Colonic mucosa (tissue), 4 donors: ENCODE data around the gene BIRC6. TPM values are rescaled to one million over a fixed set of nuclear protein-coding genes. Genes with fewer than 3 reads are reported as not detected.

Experiments
- DNase-seq: peaks from one replicate; pipeline ENCODE4 v3.0.0-alpha.2; 2020
- H3K27ac ChIP-seq: fragments of 200-600 bp; one replicate; pipeline ENCODE4 v1.8.0; 2021
- H3K27me3 ChIP-seq: fragments of 200-600 bp; one replicate; pipeline ENCODE4 v1.8.0; 2021
- H3K36me3 ChIP-seq: fragments of 200-600 bp; one replicate; pipeline ENCODE4 v1.8.0; 2021
- H3K4me1 ChIP-seq: fragments of 200-600 bp; one replicate; pipeline ENCODE4 v1.8.0; 2021; ENCODE audit warnings: mild to moderate bottlenecking
- H3K4me3 ChIP-seq: fragments of 200-600 bp; one replicate; pipeline ENCODE4 v1.8.0; 2021
- H3K9ac ChIP-seq, 2 donors: one replicate each; pipeline ENCODE4 v1.7.0; 2013; ENCODE audit warnings: control low read depth in 2 of 2, low read depth in 2 of 2, low read length in 2 of 2
- H3K9me3 ChIP-seq: fragments of 200-600 bp; one replicate; pipeline ENCODE4 v1.8.0; 2021
- CTCF ChIP-seq: fragments of 200-600 bp; IDR thresholded peaks from one replicate; pipeline ENCODE4 v1.8.0; 2022; ENCODE audit warnings: antibody characterized with exemption, mild to moderate bottlenecking
- intact Hi-C: fragments of 100-400 bp; cut with DNase I; formaldehyde crosslinking; loops from one replicate; pipeline ENCODE4 v1.14.1; 2022
- total RNA-seq, 2 donors: library from RNA; stranded (reverse); fragmentation: NEBNext Ultra II Directional in 1 of 2; extraction: Animal tissue kit (Norgen Biotek cat#: 25700) in 1 of 2; gene quantifications; one replicate each; pipeline ENCODE4 v1.2.1, GENCODE V29; 2021
- donor health status: healthy.
- donor health status: DM: no; HTN: no; CAD: no.
- donor health status: DM: no; HTN: no; CAD: no.

BIRC6 gene
- total RNA-seq, 2 donors from 2014 or later, result 74.6 to 93.1 TPM

GRCh38 chr2:32496662-32497061 lies 139.8 kb downstream of the BIRC6 start:
- H3K27ac ChIP-seq, result no peak overlapping the region
- no peak for TF ChIP-seq CTCF

GRCh38 chr2:32498306-32498705 lies 141.5 kb downstream of the BIRC6 start:
- no peaks in the 10 kb centered on the region for H3K4me1 ChIP-seq
- H3K36me3 ChIP-seq, result no peaks in the 10 kb centered on the region
- H3K9me3 ChIP-seq, result no peaks in the 10 kb centered on the region
- no peak for TF ChIP-seq CTCF
- no peak overlapping the region for H3K4me3 ChIP-seq
- DNase-seq, result no peak
- no peak overlapping the region for H3K9ac ChIP-seq
- no peaks in the 10 kb centered on the region for H3K27me3 ChIP-seq
- intact Hi-C loops, result no loop called here
- H3K27ac ChIP-seq, result no peak overlapping the region

More at GRCh38 chr2:32496662-32497061, 139.8 kb downstream of the BIRC6 start:
- no peaks in the 10 kb centered on the region for H3K4me1 ChIP-seq
- no peaks in the 10 kb centered on the region for H3K36me3 ChIP-seq
- H3K4me3 ChIP-seq, result no peak overlapping the region
- H3K9me3 ChIP-seq, result no peaks in the 10 kb centered on the region
- H3K27me3 ChIP-seq, result no peaks in the 10 kb centered on the region
- no peak for DNase-seq
- intact Hi-C loops, result no loop called here
- H3K9ac ChIP-seq, result no peak overlapping the region

- intact Hi-C loops, result no loop called here
- H3K4me1 ChIP-seq, result no peaks in the 10 kb centered on the region
- H3K36me3 ChIP-seq, result no peaks in the 10 kb centered on the region
These were observed 146.1 kb downstream of the BIRC6 start for GRCh38 chr2:32502941-32503340.

GRCh38 chr2:32504877-32505478 lies 148.2 kb downstream of the BIRC6 start:
- Histone ChIP-seq H3K36me3 (no peaks in the 10 kb centered on the region), H3K4me3 (no peak overlapping the region), H3K27me3 (no peaks in the 10 kb centered on the region), H3K27ac (no peak overlapping the region), H3K4me1 (no peaks in the 10 kb centered on the region), H3K9me3 (no peaks in the 10 kb centered on the region), H3K9ac (no peak overlapping the region)
- intact Hi-C loops, result no loop called here
- TF ChIP-seq CTCF, result no peak
- no peak for DNase-seq

More at GRCh38 chr2:32502941-32503340, 146.1 kb downstream of the BIRC6 start:
- no peaks in the 10 kb centered on the region for H3K9me3 ChIP-seq
- no peak overlapping the region for H3K9ac ChIP-seq
- H3K27ac ChIP-seq, result no peak overlapping the region
- H3K4me3 ChIP-seq, result no peak overlapping the region
- H3K27me3 ChIP-seq, result no peaks in the 10 kb centered on the region
- DNase-seq, result no peak
- TF ChIP-seq CTCF, result no peak

GRCh38 chr2:32506446-32506845 lies 149.6 kb downstream of the BIRC6 start:
- no peaks in the 10 kb centered on the region for H3K9me3 ChIP-seq
- no peak for DNase-seq
- H3K27ac ChIP-seq, result no peak overlapping the region
- no peaks in the 10 kb centered on the region for H3K4me1 ChIP-seq
- H3K9ac ChIP-seq, result no peak overlapping the region
- intact Hi-C loops, result no loop called here
- H3K4me3 ChIP-seq, result no peak overlapping the region
- no peaks in the 10 kb centered on the region for H3K36me3 ChIP-seq
- no peak for TF ChIP-seq CTCF
- H3K27me3 ChIP-seq, result no peaks in the 10 kb centered on the region
